Measurements from ENCODE around the gene FAM3D.
"Not testable (repeated sequence)": the region's sequence is repeated elsewhere in the genome, so short reads cannot be mapped to it uniquely, and the experiment has no call there.

The FAM3D gene

GRCh38 chr3:58666683-58667082 lies at the start of gene FAM3D:
Gene FAM3D, minus strand, starts transcription at chr3:58666774. Its CDS starts 11,211 bp downstream, at chr3:58655563.
- no peak for DNase-seq

GRCh38 chr3:58713715-58714401 lies 47.3 kb upstream of the FAM3D start:
- no peak for DNase-seq

- DNase-seq, result no peak
Observed at GRCh38 chr3:58711871-58712270, 45.3 kb upstream of the FAM3D start.

- not testable (repeated sequence) for DNase-seq
Observed at GRCh38 chr3:58708983-58709382, 42.4 kb upstream of the FAM3D start.

GRCh38 chr3:58708116-58708791 lies 41.7 kb upstream of the FAM3D start:
- no peak for DNase-seq

- no peak for DNase-seq
Observed at GRCh38 chr3:58707390-58707930, 40.9 kb upstream of the FAM3D start.

GRCh38 chr3:58706395-58707167 lies 40.0 kb upstream of the FAM3D start:
- DNase-seq, result no peak

GRCh38 chr3:58704745-58705144 lies 38.2 kb upstream of the FAM3D start:
- no peak for DNase-seq

GRCh38 chr3:58704304-58704703 lies 37.7 kb upstream of the FAM3D start:
- DNase-seq, result not testable (repeated sequence)

GRCh38 chr3:58698246-58698645 lies 31.7 kb upstream of the FAM3D start:
- no peak for DNase-seq

- DNase-seq, result no peak
Observed at GRCh38 chr3:58697561-58697960, 31.0 kb upstream of the FAM3D start.

GRCh38 chr3:58696813-58697212 lies 30.2 kb upstream of the FAM3D start:
- not testable (repeated sequence) for DNase-seq

- no peak for DNase-seq
Observed at GRCh38 chr3:58696093-58696492, 29.5 kb upstream of the FAM3D start.

GRCh38 chr3:58695284-58695683 lies 28.7 kb upstream of the FAM3D start:
- not testable (repeated sequence) for DNase-seq

GRCh38 chr3:58693940-58694850 lies 27.6 kb upstream of the FAM3D start:
- no peak for DNase-seq

GRCh38 chr3:58692484-58692883 lies 25.9 kb upstream of the FAM3D start:
- DNase-seq, result no peak

GRCh38 chr3:58691997-58692396 lies 25.4 kb upstream of the FAM3D start:
- DNase-seq, result peak; percentile 7

- no peak for DNase-seq
Observed at GRCh38 chr3:58690490-58690889, 23.9 kb upstream of the FAM3D start.

- no peak for DNase-seq
Observed at GRCh38 chr3:58688574-58688973, 22.0 kb upstream of the FAM3D start.

- DNase-seq, result no peak
Observed at GRCh38 chr3:58686847-58687246, 20.3 kb upstream of the FAM3D start.

GRCh38 chr3:58685641-58686040 lies 19.1 kb upstream of the FAM3D start:
- DNase-seq, result no peak

GRCh38 chr3:58683466-58683865 lies 16.9 kb upstream of the FAM3D start:
- no peak for DNase-seq

Measured in hematopoietic multipotent progenitor cell treated with erythropoietin and hydrocortisone succinate and interleukin-3 and kit ligand, for 8 days (in vitro differentiated cells).